Daoy (cell line): ENCODE data around the gene PRPF38B. TPM values are rescaled to one million over a fixed set of nuclear protein-coding genes. Genes with fewer than 3 reads are reported as not detected.

Experiments used
- DNase-seq: peaks from one replicate; pipeline ENCODE4 v3.0.0-alpha.2; 2015; ENCODE audit warnings: low read depth
- total RNA-seq: library from RNA; depleted of rRNA; stranded (reverse); fragments of >200 nt; shearing (Covaris generic); gene quantifications from 2 replicates; pipeline ENCODE4 v1.2.3, GENCODE V29; 2014

PRPF38B gene
- total RNA-seq, 1 experiment from 2014 or later, result 23.8 TPM

DNA sequence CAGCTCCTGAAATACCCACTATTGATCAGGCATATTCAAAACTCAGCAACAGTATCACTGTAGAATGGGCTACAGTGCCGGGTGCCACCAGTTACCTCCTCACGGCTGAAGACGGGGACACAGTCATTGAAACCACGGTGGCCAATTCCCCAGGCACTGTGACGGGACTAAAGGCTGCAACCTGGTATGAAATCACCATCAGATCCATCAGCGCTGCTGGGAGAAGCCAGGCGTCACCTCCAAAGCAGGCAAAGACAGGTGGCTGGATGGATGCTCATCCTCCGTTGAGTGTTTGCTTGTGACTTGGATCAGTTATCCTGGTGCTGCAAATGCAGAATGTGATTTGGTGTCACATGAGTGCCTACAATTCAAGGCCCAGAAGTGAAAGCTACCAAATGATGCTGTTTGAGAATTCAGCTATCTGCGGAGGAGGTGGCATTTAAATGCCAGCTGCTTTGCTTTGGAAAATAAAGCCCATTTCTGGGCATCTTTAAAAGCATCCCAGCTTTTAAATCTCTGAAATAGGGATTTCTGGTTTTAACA, 25.7 kb downstream of the PRPF38B start:
- DNase-seq, result no peak

DNA sequence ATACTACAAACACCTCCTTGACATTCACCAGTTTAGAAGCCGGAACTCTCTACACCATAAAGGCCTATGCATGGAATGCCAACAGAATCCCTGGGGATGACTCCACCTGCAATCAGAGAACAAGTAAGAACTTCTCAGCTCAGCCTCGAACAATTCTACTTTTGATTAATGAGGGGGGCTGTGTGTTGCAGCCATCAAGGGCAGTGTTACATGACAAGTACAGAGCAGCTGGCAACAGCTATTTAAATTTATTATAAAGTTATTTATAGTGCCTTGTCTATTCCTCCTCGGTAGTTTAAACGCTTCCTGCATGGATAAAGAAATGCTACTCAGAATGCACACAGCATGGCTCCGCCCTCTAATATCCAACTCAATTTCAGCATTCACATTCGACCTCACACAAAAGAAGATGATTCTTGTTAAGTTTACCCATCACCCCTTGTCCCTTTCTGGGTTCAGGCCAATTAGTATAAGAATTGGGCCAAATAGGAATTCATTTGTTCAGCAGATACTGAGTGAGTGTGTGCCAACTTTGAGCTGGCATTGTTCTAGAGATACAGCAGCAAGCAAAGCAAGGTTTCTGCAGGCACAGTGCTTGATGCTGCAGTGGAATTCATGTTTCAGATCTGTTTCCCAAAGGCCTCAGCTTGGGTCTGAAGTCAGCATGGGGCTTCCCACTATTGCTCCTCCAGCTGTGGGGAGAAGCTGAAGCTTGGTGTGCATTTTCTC, 27.0 kb downstream of the PRPF38B start:
- DNase-seq, result peak; percentile 27

DNA sequence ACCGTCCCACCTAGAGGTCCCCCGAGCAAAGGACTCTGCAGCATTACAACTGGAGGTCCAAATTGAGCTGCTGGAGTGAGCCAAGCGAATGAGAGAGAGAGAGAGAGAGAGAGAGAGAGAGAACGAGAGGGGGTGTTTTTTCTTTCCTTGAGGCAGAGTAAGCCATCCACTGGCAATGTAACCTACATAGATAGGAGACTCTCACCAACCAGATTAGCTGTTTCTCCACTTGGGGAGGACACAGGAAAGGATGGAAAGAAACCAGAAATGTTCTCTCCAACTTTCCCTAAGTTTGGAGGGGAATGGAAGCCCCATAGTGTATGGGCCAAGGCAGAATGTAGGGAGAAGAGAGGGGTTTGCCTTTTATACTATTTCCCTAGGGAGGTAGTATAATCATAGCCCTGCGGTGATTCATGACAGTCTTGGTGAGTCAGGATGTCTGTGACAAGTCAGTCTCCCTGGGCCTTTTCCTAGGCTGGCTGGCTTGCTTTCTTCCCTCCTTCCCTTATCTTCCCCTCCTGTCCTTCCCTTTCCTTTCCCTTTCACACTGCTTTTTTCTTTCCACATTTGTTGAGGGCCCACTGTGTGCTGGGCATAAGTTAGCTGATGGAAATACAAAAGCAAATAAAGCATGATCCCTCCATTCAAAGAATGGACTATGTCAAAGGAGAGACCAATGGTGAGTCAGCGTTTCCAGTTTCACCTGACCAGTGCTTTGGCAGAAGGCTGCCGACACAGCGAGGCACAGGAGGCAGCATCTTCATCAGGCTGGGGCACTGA, 27.7 kb downstream of the PRPF38B start:
- DNase-seq, result peak; percentile 96

GRCh38 chr1:108722292-108722691, 30.2 kb downstream of the PRPF38B start:
- DNase-seq, result no peak

DNA sequence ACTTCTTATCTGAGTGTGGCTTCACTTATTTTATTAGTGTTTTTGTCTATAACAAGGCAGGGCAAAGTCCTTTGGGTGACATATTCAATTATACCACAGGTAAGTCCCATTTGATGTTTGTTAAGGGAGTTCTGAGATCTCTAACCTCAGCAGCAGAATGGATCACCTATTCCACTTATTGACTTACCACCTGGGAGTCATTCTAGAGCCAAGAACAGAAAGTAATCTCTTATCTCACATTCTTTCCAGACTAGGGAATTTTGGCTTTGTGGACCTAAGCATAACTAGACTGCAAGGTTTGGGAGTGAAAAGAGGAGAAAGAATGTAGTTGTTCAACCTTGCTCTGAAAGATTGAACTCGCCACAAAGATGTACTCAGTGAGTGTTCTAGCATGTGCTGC, 33.8 kb downstream of the PRPF38B start:
- DNase-seq, result no peak

DNA sequence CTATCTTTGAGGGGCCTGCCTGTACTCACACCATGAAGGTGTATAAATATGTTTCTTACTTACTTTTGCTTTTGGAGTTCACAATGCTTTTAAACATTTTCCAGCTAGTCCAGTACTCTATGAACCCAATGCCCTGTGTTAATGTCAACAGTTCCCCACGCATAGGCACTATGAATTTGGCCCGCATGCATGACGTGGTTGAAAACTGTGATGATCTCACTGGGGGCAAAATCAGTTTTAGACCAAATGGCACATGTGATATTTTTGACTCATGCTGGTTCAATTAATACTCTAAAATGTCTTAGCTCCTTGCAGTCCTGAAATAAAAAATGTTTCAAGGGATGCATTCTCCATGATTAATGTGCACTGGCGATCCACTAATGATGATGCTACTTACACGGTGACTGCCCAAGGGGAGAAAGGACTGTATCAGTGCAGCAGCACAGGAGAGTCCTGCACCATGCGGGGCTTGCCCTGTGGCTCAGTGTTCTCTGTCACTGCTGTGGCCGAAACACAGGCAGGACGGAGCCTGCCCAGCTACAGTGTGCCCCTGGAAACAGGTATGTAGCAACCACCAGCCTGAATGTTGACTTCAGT, 36.3 kb downstream of the PRPF38B start:
- no peak for DNase-seq

GRCh38 chr1:108729481-108729880, 37.4 kb downstream of the PRPF38B start:
- DNase-seq, result no peak

DNA sequence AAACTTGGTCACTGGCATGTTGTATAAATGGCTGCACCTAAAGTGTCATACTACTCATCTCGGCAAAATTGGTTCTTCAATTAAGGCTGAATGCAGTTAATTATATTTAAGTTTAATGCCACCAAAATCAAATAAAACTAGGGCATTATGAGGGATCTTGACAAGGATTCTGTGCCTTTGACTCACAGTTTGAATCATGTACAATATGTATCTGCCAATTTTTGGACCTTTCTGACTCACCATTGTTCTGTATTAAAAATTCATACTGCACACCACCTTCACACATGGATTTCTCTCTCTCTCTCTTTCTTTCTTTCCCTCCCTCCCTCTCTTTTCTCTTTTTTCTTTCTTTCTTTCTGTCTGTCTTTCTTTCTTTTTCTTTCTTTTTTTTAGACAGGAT, 40.3 kb downstream of the PRPF38B start:
- no peak for DNase-seq

DNA sequence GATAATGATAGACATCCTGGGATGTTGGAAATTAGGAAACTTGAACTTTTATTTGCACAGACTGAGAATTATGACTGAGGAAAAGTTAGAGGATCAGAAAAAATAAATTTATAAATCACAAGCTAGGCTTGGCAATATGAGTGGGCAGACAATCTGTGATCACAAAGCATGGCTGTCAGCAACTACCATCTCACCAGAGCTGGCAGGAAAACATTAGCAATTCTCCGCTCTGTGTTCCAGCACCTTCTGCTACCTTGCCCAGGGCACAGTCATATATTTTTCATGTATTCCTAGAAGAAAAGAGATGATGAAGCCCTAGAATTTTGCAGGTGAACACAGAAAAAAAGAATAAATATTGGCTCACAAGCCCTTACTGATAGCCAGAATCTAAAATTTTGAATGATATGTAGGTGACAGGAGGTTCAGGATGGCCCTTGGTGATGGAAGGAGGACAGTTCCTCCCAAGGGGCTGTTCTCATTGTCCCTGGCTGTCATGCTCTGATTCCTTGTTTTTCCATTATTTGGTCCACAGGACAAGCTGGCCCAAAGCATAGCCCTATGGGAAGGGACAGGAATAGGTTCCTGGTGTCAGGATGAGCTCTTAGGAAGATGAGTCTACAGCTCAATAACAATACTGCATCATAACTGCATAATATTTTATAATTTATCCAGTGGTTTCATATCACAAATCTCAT, 42.2 kb downstream of the PRPF38B start:
- no peak for DNase-seq

DNA sequence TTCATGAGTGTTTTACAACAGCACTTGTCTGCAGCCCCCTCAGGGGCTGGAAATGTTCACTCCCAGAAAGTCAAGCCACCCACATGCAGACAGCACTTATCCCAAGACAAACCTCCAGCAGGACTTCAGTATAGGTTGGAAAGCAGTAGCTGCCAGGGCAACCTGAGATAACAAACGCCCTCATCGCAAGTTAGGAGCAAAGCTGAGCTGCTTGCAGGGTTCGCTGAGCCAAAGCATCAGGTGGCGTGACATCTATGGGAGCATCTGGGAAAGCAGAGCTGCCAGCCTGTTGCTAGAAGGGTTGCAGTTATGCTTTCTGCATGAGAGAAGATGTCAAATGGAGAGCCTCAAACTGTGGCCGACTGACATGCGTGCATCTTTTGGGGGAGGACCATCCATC, 50.1 kb downstream of the PRPF38B start:
- no peak for DNase-seq

DNA sequence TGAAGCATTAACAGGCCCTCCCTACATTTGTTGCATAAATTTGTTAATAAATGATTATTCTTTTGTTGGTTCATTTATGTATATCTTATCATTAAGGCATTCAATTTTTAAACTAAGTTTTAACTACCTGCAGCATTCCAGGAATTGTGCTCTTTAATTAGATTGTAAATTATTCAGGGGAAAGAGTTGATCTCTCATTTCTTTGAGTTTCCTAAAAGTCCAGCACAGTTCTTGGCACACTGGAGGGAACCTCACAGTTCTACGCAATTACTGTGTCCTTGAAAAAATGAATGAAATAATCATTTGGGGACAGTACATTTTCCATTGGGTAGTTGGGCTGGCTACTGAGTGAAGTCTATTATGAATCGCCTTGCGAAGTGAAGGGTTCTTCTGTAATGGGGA, 53.9 kb downstream of the PRPF38B start:
- no peak for DNase-seq

DNA sequence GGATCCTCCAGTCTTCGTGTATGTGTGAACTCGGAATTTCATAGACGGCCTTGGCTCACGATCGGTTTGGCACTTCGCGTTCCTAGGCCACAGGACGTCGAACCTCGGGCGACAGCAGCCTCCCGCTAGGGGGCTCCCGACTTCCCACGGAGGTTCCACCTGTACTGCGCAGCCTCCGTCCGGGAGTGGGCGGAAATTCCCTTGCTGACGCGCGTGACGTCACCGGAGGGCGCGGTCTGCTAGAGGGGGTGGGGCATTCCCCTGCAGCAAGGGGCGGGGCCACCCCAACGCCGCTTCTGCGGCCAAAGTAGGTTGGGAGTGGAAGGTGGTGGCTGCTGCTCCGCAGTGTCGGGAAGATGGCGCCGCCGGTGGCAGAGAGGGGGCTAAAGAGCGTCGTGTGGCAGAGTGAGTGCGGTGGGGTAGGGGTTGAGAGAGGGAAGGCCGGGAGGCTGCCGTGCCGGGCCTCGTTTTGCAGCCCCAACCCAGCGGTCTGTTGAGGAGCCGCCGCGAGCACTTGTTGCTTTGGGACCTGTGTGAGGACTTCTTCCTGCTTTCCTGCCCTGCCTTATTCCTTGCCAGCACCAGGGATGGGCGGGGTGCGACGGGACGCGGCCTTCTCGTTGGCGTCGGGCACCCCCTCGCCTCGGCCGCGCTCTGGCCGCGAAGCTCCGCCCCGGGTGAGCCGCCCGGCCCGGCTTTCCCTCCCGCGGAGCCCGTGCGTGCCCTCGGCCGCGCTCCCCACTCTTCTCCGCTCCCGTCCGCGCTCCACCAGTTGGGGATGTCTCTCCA, 54.5 kb downstream of the PRPF38B start, which contains the start of gene STXBP3:
Gene STXBP3, plus strand, starts transcription at position 293 of the 789 bp plus-strand sequence. Its CDS starts 64 bp downstream, at position 357.
- DNase-seq, result peak; percentile 100

DNA sequence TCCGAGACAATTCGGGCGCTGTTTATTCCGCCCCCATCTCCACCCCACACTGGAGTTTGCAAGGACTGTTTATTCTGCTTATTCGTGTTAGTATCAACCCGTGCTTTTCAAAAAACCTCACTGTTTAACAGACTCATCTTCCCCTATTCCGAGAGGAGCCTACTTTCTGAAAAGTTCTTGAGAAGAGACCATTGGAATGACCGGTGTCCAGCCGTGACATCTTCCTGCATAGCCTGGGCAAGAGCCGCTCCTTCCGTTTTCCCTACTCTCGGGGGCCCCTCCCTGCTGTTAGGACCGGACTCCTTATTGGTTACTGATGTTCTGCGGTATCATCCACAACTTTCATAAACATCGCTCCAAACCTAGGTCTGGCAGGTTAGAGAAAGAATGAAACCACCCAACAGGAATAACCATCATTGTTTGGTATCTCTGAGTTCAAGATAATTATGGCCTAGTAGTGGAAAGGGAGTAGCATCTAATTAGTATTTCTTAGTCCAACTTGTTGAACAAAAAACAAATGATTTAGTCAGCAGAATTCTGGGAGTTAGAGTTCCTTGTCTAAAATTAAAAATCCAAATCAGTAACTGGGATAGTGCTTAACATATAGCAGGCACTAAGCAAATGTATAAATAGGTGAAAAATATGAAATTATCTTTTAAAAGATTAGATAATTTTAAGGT, 55.2 kb downstream of the PRPF38B start:
- DNase-seq, result peak; percentile 91

DNA sequence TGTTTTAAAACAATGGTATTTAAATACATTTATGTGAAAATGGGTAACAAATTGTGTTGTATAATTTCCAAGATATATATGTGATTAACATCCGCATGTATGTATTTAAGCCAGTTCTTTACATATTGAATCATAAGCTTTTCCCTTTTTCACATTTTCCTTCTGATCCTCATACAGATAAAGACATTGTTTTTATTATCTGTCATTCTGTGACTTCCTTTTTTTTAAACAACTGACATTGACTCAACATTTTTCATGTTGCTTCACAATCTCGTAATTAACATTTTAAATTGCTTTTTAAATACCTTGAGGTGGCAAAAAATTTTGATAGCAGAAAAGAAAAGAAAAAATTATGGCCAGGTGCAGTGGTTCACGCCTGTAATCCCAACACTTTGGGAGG, 55.8 kb downstream of the PRPF38B start:
- no peak for DNase-seq

- DNase-seq, result no peak
Observed at GRCh38 chr1:108749081-108749480, 57.0 kb downstream of the PRPF38B start.

DNA sequence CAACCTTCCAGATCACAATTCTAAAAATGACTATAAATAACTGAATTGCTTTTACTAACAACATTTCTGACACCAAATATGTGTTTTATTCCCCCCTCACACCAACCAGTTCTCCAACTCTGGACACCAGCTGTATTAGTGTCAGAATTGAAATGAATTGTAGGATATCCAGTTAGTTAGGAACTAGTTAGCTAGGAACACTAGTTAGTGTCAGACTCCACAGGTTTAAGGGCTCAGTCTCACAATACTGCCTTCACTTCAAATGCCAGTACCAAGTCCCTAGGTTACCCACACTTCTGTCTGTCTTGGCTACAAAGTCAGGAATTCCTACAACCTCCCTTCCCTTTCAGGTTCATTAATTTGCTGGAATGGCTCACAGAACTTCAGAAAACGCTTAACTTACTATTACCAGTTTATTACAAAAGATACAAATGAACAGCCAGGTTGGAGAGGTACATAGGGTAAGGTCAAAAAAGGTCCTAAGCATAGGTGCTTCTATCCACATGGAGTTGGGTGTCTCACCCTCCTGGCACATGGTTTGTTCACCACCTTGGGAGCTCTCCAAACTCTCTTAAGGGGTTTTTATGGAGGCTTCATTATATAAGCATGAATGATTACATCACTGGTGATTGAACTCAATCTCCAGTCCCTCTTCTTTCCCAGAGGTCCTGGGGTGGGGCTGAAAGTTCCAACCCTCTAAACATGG, 58.5 kb downstream of the PRPF38B start:
- no peak for DNase-seq
